ENCODE measurements around the gene UBXN11.

Gene UBXN11, protein sequence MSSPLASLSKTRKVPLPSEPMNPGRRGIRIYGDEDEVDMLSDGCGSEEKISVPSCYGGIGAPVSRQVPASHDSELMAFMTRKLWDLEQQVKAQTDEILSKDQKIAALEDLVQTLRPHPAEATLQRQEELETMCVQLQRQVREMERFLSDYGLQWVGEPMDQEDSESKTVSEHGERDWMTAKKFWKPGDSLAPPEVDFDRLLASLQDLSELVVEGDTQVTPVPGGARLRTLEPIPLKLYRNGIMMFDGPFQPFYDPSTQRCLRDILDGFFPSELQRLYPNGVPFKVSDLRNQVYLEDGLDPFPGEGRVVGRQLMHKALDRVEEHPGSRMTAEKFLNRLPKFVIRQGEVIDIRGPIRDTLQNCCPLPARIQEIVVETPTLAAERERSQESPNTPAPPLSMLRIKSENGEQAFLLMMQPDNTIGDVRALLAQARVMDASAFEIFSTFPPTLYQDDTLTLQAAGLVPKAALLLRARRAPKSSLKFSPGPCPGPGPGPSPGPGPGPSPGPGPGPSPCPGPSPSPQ

DNA sequence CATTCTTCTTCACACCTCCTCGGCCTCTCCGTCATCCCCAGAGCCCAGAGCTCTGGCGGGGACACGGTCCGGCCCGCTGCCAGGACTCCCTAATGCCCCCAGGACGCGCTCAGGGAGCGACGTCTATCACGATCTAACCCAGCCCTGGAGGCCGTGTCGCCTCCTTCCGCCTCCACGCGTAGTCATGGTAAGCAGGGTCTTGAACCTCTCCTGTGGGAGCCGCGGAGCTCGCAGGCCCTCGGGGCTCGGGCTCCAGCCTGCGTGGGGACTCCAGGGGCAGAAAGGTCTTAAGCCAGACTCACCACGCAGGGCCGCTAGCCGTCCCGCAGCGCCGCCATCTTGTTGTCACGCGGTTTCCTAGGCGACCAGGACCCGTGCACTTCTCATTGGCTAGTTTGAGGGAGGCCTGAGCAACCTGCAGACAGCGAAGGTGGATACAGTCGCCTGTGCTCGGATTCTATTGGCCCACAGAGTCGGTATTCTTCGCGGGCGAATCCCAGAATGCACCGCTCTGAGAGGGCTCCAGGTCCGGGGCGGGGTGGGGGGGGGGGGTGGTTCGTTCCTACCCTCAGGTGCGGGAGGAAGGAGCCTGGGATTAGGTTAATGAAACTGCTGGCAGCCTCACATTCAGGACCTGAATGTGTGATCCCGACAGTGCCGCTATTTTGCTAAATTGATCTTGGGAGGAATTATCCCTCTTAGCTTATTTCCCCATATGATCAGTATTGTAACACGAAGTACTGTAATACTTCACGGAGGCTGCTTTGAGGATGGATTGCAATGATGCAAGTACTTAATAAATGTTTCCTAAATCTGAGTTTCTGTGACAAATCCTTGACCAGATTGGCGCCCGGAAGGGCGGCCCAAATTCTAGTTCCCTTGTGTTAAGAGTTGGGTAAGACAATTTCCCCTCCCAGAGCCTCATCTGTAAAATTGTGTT, at the start of gene UBXN11:
UBXN11 (minus strand) TSS at position 347 of the 940 bp plus-strand sequence. CDS start 3,753 bp downstream, outside the sequence.
- in situ Hi-C loops (cut with MboI; ENCODE audit: low sequenced_read_pairs): no loop called here

DNA sequence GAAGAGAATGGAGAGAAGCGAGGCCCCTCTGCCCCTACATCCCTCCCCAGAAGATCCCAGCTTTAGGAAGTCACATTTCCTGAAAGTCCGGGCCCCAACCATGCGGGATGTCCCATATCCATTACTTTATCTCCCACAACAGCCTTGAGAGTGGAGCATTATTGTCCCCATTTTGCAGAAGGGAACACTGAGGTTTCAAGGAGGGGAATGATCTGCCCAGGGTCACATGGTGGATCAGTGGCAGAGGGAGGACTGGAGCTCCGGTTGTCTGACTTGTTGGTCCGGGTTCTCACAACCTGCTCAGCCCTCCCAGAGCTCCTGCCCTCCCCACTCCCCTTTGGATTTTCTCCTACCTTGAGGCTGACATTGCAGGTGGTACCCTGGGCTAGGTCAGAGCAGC, 49.7 kb upstream of the UBXN11 start:
- in situ Hi-C loops (cut with MboI; ENCODE audit: low sequenced_read_pairs): no loop called here

DNA sequence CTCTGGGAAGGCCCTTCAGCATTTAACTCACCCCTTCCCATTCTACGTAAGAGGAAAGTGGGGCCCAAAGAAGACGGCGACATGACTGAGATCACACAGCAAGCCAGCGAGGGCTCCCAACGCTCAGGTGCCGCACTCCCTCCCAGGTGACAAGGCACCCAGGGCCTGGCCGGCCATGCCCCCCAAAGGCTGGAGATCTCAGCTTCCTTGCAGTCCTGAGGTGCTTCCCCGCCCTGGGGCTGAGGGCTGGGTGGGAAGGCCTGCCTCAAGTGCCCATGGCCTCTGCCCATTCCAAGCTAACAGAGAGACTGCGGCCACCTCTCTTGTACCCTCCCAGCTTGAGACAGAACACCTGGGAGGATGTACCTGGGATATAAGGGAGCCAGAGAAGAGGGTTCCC, 48.5 kb upstream of the UBXN11 start:
- in situ Hi-C loops (cut with MboI; ENCODE audit: low sequenced_read_pairs): no loop called here

DNA sequence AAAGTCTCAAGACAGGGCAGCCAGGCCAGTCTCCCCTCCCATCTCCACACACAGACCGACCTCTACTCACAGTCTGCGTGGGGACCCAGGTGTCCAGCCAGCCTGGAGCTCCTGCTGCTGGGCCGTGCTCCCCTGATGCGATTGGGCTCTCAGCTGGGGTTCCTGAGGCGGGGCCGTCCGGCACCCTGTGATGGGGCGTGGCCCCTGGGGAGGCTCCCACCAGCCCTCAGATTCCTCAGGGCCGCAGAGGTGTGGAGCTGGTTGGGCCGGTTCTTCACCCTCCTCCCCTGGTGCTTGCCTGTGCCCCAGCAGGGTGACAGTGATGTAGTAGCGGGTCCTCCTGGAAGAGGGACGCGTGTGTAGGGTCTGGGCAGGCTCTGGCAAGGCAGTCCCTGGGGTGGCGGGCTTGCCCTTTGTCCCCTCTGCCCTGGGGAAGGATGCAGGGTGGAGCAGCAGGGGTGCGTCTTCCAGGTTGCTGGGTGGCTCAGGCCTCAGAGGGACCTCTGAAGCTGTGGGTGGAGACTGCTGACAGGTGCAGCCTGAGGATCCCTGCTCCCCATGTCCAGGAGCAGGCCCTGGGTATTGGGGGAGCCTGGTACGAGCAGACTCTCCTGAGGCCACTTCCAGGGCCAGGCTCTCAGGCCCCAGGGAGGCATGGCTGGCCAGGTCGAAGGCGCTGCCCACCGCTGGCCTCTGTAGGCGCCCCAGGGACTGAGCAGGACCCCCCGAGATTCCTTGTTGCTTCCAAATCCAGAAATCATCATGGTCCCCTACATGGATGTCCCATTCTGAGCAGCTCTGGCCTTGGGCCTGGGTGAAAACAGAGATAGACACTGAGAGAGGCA, 47.8 kb upstream of the UBXN11 start, which contains the start of gene CRYBG2:
CRYBG2 (minus strand) TSS at position 155 of the 845 bp plus-strand sequence. CDS start 7,473 bp downstream, outside the sequence.
- in situ Hi-C loops (cut with MboI; ENCODE audit: low sequenced_read_pairs): no loop called here

DNA sequence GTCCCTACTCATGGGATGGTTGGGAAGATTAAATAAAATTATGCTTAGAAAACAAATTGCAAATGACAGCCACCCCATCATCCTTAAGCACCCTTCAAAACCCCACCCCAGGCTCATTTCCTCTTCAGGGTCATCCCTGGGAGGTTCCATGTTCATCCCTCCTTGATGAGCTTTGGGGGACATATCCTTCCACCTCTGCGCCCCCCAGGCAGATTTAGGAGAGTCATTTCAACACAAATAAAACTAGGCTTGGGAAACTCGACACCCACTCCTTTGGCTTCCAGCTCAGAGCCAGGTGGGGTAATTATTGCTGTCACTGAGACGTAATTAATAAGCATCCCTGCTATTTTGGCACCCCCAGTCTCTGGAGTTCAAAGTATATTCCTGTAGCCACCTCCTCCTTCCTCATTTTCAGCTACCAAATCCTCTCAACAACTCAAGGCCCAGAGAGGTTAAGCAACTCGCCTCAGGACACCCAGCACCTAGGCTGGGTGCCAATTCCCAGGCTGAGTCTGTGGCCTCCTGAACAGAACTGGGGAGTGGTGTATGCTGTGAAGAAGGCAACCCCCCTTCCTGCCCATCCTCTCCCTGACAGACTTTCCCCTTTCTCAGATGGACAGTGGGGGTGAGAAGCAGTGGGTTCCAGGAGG, 46.9 kb upstream of the UBXN11 start:
- in situ Hi-C loops (cut with MboI; ENCODE audit: low sequenced_read_pairs): no loop called here

DNA sequence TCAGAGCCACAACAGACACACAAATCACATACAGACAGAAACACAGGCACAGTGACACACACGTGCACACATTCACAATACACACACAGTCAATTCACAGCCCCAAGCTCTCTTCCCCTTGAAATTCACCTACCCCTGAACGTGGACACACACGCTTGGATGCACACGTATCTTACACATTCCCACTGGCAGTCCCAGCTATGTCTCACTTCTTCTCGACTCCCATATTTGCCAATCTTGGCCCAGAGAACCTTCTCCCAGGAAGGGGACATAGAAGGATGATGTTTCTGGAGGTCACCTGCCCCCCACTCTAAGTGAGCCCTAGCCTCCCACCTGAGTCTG, 45.9 kb upstream of the UBXN11 start:
- in situ Hi-C loops (cut with MboI; ENCODE audit: low sequenced_read_pairs): no loop called here

DNA sequence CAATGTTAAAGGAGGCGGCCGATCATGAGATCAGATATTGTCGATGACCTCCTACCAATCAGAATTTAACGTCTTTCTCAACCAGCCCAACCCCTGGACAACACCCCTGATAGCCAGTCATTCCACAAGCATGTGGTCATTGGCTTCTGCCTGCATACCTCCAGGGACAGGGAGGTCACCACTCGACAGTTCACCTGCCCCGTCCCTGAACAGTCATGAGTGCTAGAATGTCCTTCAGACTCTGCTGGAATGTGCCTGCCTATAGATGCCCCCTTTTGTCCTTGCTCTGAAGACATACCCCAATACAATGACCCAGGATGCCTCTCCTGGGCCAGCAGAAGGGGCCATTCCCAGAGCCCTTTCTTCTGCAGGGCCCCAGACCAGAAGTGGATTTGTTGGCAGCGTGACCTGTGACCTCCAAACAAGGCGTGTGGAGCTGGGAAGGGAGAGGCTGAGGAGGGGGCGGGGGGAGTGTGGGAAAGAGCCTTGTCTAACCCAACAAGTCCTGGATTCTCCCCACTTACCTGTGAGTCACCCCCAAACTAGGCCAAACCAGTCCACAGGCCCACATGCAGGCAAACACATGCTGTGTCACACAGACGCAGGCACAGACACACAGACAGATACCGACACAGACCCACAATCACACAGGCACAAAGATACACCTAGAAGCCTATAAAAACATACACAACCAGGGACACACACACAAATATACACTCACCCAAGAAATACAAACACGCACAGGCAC, 45.3 kb upstream of the UBXN11 start:
- in situ Hi-C loops (cut with MboI; ENCODE audit: low sequenced_read_pairs): no loop called here

DNA sequence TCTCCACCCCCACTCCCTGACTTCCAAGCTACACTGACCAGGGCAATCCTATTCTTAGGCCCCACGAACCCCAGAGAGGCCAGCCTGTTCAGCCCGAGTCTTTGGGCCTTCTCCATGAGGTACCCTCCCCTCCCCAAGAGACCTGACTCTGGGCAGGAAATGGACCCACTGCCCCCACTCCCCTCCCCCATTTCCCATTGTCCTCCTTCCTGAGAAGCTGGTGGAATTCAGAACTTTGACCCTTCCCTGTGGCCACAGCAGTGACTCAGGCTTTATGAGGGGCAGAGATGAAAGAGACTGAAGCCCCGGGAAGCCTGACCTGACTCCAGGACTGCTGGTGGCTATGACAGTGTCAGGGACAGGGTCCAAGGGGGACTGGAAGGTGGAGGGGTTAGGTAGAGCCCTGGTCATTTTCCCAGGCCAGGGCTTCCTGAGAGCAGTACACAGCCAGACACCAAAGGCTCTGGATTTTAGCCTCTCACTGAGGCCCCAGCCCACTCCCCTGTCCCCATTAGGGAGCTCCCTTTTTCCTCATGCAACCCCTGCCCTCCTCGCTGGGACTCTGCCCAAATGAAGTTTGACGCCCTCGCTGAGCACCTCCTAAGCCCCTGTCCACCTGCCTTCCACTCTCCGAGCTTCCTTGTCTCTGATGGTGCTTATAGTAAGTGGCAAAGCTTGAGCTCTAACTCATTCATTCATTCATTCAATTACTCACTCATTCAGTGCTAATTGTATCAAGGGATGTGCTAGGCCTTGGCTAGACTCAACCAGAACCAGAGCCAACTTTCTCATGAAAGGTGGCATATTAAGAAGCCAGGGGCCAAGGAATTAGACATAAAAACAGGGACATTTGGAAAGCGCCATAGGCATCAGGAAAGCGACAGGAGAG, 44.5 kb upstream of the UBXN11 start:
- in situ Hi-C loops (cut with MboI; ENCODE audit: low sequenced_read_pairs): no loop called here

DNA sequence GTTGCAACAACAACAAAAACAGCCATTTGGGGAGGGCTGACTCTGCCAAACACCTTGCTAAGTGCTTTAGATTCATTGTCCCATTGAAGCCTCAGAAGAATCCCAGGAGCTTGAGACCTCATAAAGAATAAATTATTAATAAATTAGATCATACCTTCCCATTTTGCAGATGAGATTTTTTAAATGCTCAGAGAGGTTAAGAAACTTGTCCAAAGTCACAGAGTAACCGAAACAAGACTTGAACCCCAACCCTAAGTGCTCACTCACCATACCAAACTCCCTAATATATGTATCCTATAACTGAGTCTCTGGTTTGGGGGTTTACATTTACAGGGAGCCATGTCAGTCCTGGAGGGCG, 43.9 kb upstream of the UBXN11 start:
- in situ Hi-C loops (cut with MboI; ENCODE audit: low sequenced_read_pairs): no loop called here

DNA sequence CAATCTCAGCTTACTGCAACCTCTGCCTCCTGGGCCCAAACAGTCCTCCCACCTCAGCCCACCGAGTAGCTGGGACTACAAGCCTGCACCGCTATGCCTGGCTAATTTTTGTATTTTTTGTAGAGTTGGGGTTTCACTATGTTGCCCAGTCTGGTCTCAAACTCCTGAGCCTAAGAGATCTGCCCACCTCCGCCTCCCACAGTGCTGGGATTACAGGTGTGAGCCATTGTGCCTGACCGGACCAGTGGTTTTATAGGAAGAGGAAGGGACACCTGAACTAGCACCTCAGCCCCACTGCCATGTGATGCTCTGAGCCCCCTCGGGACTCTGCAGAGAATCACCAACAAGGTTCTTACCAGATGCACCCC, 43.4 kb upstream of the UBXN11 start:
- in situ Hi-C loops (cut with MboI; ENCODE audit: low sequenced_read_pairs): no loop called here

DNA sequence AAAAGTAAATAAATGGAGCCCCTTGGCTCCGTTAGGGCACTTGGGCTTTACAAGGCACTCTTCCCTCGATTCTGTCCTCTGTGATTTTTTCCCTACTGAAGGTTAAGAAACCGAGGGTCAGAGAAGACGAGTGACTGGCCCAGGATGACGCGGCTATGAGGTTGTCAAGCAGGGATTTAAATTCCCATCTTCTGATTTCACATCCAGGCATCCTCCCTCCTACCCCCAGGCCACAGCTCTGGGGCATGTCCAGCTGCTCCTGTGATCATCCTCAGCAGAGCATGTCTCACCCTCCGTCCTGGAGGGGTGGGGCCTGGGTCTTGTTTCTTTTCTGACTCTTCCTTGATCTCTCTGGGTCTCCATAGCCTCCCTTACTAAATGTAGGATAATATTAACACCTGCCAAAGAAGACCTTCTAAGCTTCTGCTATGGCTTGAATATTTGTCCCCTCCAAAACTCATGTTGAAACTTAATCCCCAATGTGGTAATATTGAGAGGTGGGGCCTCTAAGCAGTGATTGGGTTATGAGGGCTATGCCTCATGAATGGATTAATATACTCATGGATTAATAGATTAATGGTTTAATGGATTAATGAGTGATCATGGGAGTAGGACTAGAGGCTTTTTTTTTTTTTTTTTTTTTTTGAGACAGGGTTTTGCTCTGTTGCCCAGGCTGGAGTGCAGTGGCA, 42.9 kb upstream of the UBXN11 start:
- in situ Hi-C loops (cut with MboI; ENCODE audit: low sequenced_read_pairs): no loop called here

DNA sequence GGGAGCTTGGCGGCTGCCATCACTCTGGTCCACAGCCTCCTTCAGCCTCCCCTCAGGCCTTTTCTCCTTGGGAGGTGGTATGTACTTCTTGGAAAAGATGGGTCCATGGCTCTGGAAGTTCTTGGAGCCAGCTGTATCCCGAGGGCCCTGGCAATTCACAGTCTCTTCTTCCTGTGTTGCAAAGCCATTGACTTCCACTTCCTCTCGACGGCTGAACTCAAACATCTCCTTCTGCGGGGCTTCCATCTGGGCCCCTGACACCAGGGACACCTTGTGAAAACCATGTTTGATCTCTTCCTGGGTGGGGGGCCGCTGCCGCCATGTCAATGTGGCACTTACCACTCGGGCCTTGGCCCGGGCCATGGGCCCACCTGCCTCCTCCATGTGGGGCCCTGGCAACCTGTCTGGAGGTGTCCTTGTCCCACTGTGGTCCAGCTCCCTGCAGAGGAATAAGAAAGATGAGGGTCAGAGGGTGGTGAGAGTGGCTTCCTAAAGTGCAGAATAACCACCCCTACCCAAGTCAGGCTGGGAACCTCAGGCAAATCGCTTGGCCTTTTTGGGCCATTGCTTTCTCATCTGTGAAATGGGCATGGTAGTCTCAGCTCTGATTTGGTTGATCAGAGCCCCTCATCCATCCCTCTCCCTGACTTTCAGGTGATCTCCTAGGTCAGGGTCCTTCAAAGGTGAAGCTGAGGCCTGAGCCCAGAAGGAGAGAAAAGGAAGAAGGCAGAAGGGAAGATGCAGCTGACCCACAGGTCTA, 40.0 kb upstream of the UBXN11 start:
- in situ Hi-C loops (cut with MboI; ENCODE audit: low sequenced_read_pairs): no loop called here

DNA sequence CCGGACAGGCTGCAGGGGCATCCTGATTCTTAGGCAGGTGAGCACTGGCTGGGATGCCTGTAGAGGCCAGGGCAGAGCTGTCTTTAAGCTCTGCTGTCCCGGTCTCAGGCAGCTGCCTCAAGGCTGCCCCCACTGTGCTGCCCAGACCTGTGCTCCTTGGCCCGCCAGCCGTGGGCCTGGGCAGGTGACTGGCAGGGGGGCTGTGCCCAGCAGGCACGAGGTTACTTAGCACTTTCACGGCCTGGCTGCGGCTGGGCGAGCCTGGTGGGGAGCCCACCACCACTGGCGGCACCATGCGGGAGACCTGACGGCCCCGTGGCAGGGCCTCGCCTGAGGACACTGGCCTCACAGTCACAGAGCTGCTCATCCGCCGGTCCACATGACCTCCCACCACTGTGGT, 39.3 kb upstream of the UBXN11 start:
- in situ Hi-C loops (cut with MboI; ENCODE audit: low sequenced_read_pairs): no loop called here

DNA sequence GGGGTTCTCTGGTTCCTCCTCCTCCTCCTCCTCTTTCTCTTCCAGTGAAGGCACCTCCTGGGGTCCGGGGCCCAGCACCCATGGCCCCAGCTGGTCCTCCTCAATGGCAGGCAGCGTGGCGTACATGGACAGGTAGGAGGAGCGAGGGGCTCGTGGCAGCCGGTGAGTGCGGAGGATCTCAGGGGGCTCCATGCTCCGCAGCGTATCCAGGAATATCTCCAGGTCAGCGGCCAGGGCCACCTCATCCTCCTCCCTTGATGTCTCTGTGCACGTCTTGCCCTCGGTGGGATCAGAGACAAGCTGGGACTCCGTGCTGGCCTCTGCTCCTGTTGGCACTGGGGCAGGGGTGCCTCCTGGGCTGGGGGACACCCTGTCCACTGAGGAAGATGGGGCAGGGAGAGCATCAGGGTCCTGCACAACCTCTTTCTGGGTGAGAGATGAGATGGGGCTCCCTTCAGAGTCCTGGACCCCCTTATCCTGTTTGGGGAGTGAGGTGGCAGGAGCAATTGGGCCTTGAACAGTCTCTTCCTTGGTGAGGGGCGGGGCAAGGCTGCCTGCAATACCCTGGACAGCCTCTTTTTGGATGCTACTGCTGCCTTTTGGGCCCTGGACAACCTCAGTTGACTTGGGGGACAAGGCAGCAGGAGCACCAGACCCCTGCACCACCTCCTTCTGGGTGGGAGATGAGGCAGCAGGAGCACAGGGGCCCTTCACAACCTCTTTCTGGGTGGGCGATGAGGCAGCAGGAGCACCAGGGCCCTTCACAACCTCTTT, 37.9 kb upstream of the UBXN11 start:
- in situ Hi-C loops (cut with MboI; ENCODE audit: low sequenced_read_pairs): no loop called here

DNA sequence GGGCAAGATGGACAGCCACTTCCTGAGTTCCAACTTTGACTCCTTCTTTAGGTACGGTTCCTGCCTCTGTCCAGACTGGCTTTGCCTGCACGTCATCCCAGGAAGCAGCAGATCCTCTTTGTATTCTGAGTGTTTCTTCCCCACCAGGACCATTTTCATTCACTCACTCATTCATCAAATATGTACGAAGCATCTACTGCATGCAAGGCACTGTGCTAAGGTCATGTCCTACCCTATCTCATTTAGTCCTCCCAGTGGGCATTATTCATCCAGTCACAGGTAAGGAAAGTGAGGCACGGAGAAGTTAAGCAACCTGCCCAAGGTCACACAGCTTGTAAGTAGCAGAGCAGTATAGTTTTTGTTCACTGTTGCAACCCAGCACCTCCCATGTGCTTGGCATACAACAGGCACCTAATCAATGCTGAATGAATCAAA, 33.6 kb upstream of the UBXN11 start:
- in situ Hi-C loops (cut with MboI; ENCODE audit: low sequenced_read_pairs): no loop called here

DNA sequence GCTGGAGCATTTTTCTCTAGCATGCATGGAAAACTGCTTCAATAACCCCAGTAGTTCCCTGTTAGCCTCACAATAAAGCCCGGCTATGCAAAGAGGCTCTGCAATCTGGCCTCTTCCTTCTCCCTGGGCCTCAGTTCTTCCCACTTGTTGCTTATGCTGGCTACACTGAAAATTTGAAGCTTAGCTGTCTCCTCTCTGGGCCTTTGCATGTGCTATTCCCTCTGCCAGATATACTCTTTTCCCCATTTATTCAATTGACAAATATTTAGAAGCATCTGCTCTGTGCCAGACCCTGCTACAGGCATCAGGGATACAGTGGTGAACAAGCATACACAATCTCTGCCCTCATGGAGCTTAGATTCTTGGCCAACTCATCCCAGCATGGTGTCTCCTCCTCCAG, 32.2 kb upstream of the UBXN11 start:
- in situ Hi-C loops (cut with MboI; ENCODE audit: low sequenced_read_pairs): no loop called here

DNA sequence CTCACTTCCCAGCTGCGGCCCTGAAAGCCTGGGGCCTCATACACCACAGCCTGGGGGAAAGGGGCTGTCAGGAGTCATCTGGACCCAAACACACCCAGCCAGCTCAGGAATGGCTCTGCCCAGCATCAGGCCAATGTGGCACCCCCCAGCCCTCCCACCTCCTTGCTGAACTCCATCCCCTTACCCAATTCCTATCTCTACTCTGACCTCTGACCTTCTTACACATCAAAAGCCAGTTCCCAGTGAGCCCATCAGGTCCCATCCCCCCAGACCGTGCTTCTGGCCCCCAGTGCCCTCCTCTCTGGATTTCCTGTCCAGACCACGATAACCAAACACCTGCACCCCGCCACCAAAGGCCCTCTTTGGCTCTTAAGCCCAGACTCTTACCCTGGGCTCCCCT, 31.2 kb upstream of the UBXN11 start:
- in situ Hi-C loops (cut with MboI; ENCODE audit: low sequenced_read_pairs): no loop called here
